ENCODE results near the gene CRELD2.

The CRELD2 gene, protein sequence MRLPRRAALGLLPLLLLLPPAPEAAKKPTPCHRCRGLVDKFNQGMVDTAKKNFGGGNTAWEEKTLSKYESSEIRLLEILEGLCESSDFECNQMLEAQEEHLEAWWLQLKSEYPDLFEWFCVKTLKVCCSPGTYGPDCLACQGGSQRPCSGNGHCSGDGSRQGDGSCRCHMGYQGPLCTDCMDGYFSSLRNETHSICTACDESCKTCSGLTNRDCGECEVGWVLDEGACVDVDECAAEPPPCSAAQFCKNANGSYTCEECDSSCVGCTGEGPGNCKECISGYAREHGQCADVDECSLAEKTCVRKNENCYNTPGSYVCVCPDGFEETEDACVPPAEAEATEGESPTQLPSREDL

DNA sequence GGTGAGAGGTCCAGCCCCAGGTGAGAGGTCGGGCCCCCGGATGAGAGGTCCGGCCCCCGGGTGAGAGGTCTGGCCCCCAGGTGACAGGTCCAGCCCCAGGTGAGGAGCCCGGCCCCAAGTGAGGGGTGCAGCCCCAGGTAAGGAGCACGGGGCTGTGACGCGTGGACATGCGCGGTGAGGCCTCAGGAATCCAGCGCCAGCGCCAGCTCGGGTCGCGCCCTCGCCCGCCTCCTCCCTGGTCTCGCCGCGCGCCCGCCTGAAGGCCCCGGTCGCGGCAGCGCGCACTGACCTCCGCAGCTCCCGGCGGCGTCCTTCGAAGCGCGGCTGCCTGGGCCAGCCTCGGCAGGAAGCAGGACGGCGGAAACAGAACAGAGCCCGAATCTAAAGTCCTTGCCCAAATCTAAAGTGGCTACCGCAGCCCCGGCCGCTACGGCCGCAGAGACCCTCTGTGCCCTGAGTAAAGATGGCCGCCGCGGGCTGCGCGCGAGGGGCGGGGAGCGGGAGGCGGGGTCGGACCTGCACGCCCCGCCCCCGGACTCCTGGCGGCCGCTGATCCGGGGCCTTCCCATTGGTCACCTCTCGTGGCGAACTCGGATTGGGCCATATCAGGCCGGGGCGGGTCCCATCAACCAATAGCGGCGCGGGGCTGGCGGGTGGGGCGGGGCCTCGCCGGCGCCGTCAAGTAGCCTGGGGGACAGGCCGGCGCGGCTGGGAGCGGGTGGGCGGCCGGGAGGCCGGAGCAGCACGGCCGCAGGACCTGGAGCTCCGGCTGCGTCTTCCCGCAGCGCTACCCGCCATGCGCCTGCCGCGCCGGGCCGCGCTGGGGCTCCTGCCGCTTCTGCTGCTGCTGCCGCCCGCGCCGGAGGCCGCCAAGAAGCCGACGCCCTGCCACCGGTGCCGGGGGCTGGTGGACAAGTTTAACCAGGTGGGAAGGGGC lies at the start of gene CRELD2, which contains the start of gene ALG12:
TSS of gene CRELD2 (plus strand) at position 661 of the 937 bp plus-strand sequence. CDS start at position 797, 136 bp downstream.
TSS of gene ALG12 (minus strand) at position 465 of the 937 bp plus-strand sequence. CDS start 4,673 bp downstream, outside the sequence.
- peaks cover 7% of the 10 kb centered on the region for H3K4me1 Mint-ChIP-seq
- TF ChIP-seq, protein P1, sequence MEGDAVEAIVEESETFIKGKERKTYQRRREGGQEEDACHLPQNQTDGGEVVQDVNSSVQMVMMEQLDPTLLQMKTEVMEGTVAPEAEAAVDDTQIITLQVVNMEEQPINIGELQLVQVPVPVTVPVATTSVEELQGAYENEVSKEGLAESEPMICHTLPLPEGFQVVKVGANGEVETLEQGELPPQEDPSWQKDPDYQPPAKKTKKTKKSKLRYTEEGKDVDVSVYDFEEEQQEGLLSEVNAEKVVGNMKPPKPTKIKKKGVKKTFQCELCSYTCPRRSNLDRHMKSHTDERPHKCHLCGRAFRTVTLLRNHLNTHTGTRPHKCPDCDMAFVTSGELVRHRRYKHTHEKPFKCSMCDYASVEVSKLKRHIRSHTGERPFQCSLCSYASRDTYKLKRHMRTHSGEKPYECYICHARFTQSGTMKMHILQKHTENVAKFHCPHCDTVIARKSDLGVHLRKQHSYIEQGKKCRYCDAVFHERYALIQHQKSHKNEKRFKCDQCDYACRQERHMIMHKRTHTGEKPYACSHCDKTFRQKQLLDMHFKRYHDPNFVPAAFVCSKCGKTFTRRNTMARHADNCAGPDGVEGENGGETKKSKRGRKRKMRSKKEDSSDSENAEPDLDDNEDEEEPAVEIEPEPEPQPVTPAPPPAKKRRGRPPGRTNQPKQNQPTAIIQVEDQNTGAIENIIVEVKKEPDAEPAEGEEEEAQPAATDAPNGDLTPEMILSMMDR (IDR thresholded peaks at IDR 0.05; ENCODE audit: unreplicated experiment in 3 of 3) = no peak
- no peaks in the 10 kb centered on the region for H3K9me3 Mint-ChIP-seq
- H3K4me3 Mint-ChIP-seq = peak within 1 kb of the TSS; percentile 89 to 94 (median 93)
- H3K36me3 Mint-ChIP-seq (ENCODE audit: low read depth) = peaks cover 5% of the 10 kb centered on the region
- peaks cover 3% of the 10 kb centered on the region for H3K27me3 Mint-ChIP-seq (ENCODE audit: low read depth)
- peak within 1 kb of the TSS; percentile 63 to 88 (median 82) for H3K27ac Mint-ChIP-seq

DNA sequence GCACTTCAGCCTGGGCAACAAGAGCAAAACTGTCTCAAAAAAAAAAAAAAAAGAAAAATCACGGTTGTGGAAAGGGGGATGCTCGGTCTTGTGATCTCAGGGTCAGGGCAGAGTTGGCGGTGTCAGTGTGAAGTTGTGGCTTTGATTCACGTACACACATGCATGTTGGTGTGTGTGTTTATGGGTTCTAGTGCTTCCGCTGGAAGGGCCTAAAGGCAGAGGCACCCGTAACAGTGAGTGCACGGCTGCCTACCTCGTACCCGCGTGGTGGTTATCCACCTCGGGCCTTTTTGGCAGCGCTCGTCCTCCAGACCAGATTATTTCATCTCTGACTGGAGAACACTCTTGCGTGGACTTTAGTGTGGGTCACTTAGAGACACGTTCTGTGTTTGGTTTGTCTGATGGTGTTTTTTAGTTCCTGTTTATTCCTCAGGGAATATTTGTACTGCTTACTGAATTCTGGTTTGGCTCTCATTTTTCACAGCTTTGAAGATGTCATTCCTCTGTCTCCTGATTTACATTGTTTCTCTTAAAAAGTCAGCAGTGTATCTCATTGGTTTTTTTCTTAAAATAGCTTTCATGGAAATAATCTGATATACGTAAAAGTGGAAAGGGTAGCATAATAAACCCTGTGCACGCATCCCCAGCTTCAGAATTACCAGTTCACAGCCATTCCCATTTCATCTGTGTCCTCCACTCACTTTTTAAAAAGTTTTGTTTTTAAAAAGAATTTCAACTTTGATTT lies 49.2 kb upstream of the CRELD2 start:
- no peak overlapping the region for H3K27ac Mint-ChIP-seq
- H3K9me3 Mint-ChIP-seq = peaks cover 75% of the 10 kb centered on the region
- H3K36me3 Mint-ChIP-seq (ENCODE audit: low read depth) = peaks cover 84% of the 10 kb centered on the region
- H3K27me3 Mint-ChIP-seq (ENCODE audit: low read depth) = peaks cover 4% of the 10 kb centered on the region
- H3K4me3 Mint-ChIP-seq = no peak overlapping the region
- no peaks in the 10 kb centered on the region for H3K4me1 Mint-ChIP-seq
- TF ChIP-seq, protein P1 (IDR thresholded peaks at IDR 0.05; ENCODE audit: unreplicated experiment in 3 of 3) = no peak

DNA sequence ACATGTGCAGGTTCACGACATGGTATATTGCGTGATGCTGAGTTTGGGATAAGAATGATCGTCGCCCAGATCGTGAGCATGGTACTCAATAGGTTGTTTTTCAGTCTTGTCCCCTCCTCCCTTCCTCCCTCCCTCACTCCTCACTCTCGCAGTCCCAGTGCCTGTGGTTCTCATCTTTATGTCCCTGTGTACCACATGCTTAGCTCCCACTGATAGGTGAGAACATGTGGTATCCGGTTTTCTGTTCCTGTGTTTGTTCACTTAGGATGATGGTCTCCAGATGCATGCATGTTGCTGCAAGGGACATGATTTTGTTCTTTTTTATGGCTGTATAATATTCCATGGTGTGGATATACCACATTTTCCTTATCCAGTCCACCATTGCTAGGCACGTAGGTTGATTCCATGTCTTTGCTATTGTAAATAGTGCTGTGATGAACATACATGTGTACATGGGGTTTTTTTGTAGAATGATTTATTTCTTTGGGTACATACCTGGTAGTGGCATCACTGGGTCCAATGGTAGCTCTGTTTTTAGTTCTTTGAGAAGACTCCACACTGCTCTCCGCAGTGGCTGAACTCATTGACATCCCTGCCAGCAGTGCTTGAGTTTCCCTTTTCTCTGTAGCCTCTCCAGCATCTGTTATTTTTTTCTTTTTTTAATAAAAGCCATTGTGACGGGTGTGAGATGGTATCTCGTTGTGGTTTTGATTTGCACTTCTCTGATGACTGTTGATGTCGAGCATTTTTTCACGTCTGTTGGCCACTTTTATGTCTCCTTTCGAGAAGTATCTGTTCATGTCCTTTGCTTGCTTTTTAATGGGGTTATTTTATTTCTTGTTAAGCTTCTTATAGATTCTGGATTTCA lies 48.4 kb upstream of the CRELD2 start:
- H3K9me3 Mint-ChIP-seq = peaks cover 75% of the 10 kb centered on the region
- no peaks in the 10 kb centered on the region for H3K4me1 Mint-ChIP-seq
- no peak overlapping the region for H3K27ac Mint-ChIP-seq
- H3K4me3 Mint-ChIP-seq = no peak overlapping the region
- H3K27me3 Mint-ChIP-seq (ENCODE audit: low read depth) = peaks cover 4% of the 10 kb centered on the region
- peaks cover 84% of the 10 kb centered on the region for H3K36me3 Mint-ChIP-seq (ENCODE audit: low read depth)
- TF ChIP-seq, protein P1 (IDR thresholded peaks at IDR 0.05; ENCODE audit: unreplicated experiment in 3 of 3) = no peak

DNA sequence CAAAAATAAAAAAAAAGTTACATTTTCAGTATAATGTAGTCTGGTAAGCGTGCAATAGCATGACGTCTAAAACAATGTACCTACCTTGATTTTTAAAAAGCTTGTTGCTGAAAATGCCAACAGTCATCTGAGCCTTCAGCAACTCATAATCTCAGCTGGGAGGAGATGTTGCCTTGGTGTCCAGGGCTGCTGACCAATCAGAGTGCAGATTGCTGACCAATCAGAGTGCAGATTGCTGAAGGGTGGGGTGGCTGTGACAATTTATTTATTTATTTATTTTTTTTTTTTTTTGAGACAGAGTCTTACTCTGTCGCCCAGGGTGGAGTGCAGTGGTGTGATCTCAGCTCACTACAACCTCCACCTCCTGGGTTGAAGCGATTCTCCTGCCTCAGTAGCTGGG lies 47.0 kb upstream of the CRELD2 start:
- TF ChIP-seq, protein P1 (IDR thresholded peaks at IDR 0.05; ENCODE audit: unreplicated experiment in 3 of 3) = no peak
- Mint-ChIP-seq H3K9me3 (peaks cover 75% of the 10 kb centered on the region), H3K36me3 (ENCODE audit: low read depth) (peaks cover 84% of the 10 kb centered on the region), H3K27ac (no peak overlapping the region), H3K4me3 (no peak overlapping the region), H3K27me3 (ENCODE audit: low read depth) (peaks cover 4% of the 10 kb centered on the region), H3K4me1 (no peaks in the 10 kb centered on the region)

DNA sequence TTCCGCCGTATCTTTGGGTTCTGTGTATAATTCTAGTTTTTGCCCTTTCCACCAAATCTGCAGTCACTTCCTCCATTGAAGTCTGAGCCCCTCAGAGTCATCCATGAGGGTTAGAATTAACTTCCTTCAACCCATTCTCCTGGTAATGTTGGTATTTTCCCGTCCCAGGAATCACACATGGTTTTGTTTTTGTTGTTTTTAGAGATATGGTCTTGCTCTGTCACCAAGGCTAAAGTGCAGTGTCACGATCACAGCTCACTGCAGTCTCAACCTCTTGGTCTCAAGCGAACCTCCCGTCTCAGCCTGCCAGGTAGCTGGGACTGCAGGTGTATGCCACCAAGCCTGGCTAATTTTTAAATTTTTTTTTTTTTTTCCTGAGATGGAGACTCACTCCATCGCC lies 46.1 kb upstream of the CRELD2 start:
- no peak overlapping the region for H3K4me3 Mint-ChIP-seq
- no peaks in the 10 kb centered on the region for H3K4me1 Mint-ChIP-seq
- TF ChIP-seq, protein P1 (IDR thresholded peaks at IDR 0.05; ENCODE audit: unreplicated experiment in 3 of 3) = no peak
- peaks cover 71% of the 10 kb centered on the region for H3K9me3 Mint-ChIP-seq
- no peak overlapping the region for H3K27ac Mint-ChIP-seq
- peaks cover 4% of the 10 kb centered on the region for H3K27me3 Mint-ChIP-seq (ENCODE audit: low read depth)
- H3K36me3 Mint-ChIP-seq (ENCODE audit: low read depth) = peaks cover 83% of the 10 kb centered on the region

All from nephron (organoid).